H1 (cell line): Measurements from ENCODE around the gene RELL1.

ENCODE experiments used
- BRCA1 ChIP-seq: IDR thresholded peaks from 2 replicates; pipeline ENCODE4 v1.6.1; 2012; ENCODE audit warnings: low read depth, low read length, improper control_type of control experiment
- CBX5 ChIP-seq: fragments of 300-800, 300-1000 bp; sonication (generic); IDR thresholded peaks from 2 replicates; pipeline ENCODE4 v1.7.1; 2016; ENCODE audit warnings: antibody characterized with exemption, low read length, low read depth
- CHD1 ChIP-seq: IDR thresholded peaks from 2 replicates; pipeline ENCODE4 v1.6.1; 2012; ENCODE audit warnings: low read depth, low read length, improper control_type of control experiment
- CTCF ChIP-seq, 3 experiments: IDR thresholded peaks; 1 replicate in 2 of 3; 2 replicates in 1 of 3; pipeline versions ENCODE4 v1.5.1 to v1.6.1; 2011; ENCODE audit warnings: low read length in 3 of 3, mild to moderate bottlenecking in 3 of 3, inconsistent platforms in 2 of 3, low read depth in 1 of 3, moderate library complexity in 1 of 3; ENCODE audit not compliant: insufficient read depth in 1 of 3; ENCODE audit errors: control extremely low read depth in 1 of 3
- EP300 ChIP-seq, 2 experiments: IDR thresholded peaks; 1 replicate in 1 of 2; 2 replicates in 1 of 2; pipeline ENCODE4 v1.6.1; 2011 to 2012; ENCODE audit warnings: low read depth in 2 of 2, low read length in 2 of 2, mild to moderate bottlenecking in 2 of 2, borderline replicate concordance in 1 of 2, inconsistent platforms in 1 of 2, moderate library complexity in 1 of 2
- EZH2 ChIP-seq: fragments of 200-600 bp; sonication (generic); IDR thresholded peaks from 2 replicates; pipeline ENCODE4 v1.7.1; 2012; ENCODE audit warnings: low read depth, mild to moderate bottlenecking, moderate library complexity, low read length, inconsistent platforms; ENCODE audit not compliant: severe bottlenecking
- KDM5A ChIP-seq: fragments of 200-600 bp; IDR thresholded peaks from 2 replicates; pipeline ENCODE4 v1.7.1; 2012; ENCODE audit warnings: mild to moderate bottlenecking, low read length, inconsistent platforms, mixed read lengths
- MAFK ChIP-seq: IDR thresholded peaks from 2 replicates; pipeline ENCODE4 v1.6.1; 2012; ENCODE audit warnings: low read depth, mild to moderate bottlenecking, improper control_type of control experiment, low read length
- MAX ChIP-seq: IDR thresholded peaks from 2 replicates; pipeline ENCODE4 v1.6.1; 2012; ENCODE audit warnings: inconsistent platforms
- POLR2A ChIP-seq, 2 experiments: IDR thresholded peaks; 1 replicate in 1 of 2; 2 replicates in 1 of 2; pipeline ENCODE4 v1.6.1; 2011; ENCODE audit warnings: low read depth in 2 of 2, low read length in 2 of 2, mild to moderate bottlenecking in 2 of 2; ENCODE audit errors: control extremely low read depth in 1 of 2
- RBBP5 ChIP-seq: IDR thresholded peaks from 2 replicates; pipeline ENCODE4 v1.7.1; 2012; ENCODE audit warnings: low read depth, mild to moderate bottlenecking, inconsistent platforms, low read length, moderate library complexity, borderline replicate concordance
- TBP ChIP-seq: IDR thresholded peaks from 2 replicates; pipeline ENCODE4 v1.6.1; 2011; ENCODE audit warnings: low read depth, low read length, improper control_type of control experiment
- TCF12 ChIP-seq: IDR thresholded peaks from 2 replicates; pipeline ENCODE4 v1.6.1; 2011; ENCODE audit warnings: low read depth, mild to moderate bottlenecking, low read length
- TF ChIP-seq, protein P1 (sequence below): IDR thresholded peaks from 2 replicates; pipeline ENCODE4 v1.6.1; 2011; ENCODE audit warnings: low read length, improper control_type of control experiment

- TF ChIP-seq MAX = no peak
- TF ChIP-seq EP300 (IDR thresholded peaks at IDR 0.05; ENCODE audit: borderline replicate concordance in 1 of 2, low read depth in 2 of 2, low read length in 2 of 2) = no peak
- no peak for TF ChIP-seq CTCF (IDR thresholded peaks at IDR 0.05; ENCODE audit: control extremely low read depth in 1 of 3, insufficient read depth in 1 of 3, low read depth in 1 of 3, low read length in 3 of 3)
- TF ChIP-seq BRCA1 = no peak
- no peak for TF ChIP-seq POLR2A (IDR thresholded peaks at IDR 0.05; ENCODE audit: control extremely low read depth in 1 of 2, low read depth in 2 of 2, low read length in 2 of 2)
- no peak for TF ChIP-seq TCF12
- TF ChIP-seq TBP = no peak
- TF ChIP-seq RBBP5 = no peak
- TF ChIP-seq EZH2 = no peak
- no peak for TF ChIP-seq CHD1
- no peak for TF ChIP-seq CBX5
- TF ChIP-seq KDM5A = no peak
- TF ChIP-seq, protein P1, sequence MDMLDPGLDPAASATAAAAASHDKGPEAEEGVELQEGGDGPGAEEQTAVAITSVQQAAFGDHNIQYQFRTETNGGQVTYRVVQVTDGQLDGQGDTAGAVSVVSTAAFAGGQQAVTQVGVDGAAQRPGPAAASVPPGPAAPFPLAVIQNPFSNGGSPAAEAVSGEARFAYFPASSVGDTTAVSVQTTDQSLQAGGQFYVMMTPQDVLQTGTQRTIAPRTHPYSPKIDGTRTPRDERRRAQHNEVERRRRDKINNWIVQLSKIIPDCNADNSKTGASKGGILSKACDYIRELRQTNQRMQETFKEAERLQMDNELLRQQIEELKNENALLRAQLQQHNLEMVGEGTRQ = no peak
- TF ChIP-seq MAFK = no peak
These were observed 29.5 kb downstream of the RELL1 start for GRCh38 chr4:37656649-37657048.
